GM12864 (cell line): ENCODE data around the gene C7.

ENCODE experiments used
- DNase-seq: peaks from one replicate; pipeline ENCODE4 v3.0.0-alpha.2; 2011; ENCODE audit warnings: low read depth
- H3K4me3 ChIP-seq: 2 replicates; pipeline ENCODE4 v1.5.1; 2011; ENCODE audit warnings: mild to moderate bottlenecking, low read depth, low read length, control low read depth
- TF ChIP-seq, protein P1 (sequence below): IDR thresholded peaks from 2 replicates; pipeline ENCODE4 v1.5.1; 2011; ENCODE audit warnings: low read depth, mild to moderate bottlenecking, moderate library complexity, low read length, control low read depth, inconsistent platforms; ENCODE audit errors: missing control alignments

C7 gene

DNA sequence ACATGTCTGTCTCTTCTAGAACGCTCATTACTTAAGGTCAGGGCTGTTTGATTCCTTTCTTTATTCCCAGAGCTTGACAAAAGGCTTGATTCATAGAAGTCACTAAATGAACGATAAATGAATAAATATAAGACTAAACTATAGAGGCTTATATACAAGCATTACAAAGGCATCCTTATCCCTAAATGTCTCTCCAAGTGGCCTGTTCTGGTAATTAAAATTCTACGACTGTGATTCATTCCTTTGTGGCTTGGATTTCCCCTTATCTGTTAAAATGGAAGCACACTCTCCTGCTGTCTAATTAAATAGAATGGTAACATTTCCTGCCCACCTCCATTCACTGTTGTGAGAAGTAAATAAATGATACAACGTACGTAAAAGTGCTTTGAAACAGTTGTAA is 49.5 kb downstream of the C7 start:
- H3K4me3 ChIP-seq = no peak overlapping the region
- no peak for DNase-seq
- TF ChIP-seq, protein P1, sequence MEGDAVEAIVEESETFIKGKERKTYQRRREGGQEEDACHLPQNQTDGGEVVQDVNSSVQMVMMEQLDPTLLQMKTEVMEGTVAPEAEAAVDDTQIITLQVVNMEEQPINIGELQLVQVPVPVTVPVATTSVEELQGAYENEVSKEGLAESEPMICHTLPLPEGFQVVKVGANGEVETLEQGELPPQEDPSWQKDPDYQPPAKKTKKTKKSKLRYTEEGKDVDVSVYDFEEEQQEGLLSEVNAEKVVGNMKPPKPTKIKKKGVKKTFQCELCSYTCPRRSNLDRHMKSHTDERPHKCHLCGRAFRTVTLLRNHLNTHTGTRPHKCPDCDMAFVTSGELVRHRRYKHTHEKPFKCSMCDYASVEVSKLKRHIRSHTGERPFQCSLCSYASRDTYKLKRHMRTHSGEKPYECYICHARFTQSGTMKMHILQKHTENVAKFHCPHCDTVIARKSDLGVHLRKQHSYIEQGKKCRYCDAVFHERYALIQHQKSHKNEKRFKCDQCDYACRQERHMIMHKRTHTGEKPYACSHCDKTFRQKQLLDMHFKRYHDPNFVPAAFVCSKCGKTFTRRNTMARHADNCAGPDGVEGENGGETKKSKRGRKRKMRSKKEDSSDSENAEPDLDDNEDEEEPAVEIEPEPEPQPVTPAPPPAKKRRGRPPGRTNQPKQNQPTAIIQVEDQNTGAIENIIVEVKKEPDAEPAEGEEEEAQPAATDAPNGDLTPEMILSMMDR = no peak

GRCh38 chr5:40960037-40960436 is 50.7 kb downstream of the C7 start:
- no peak overlapping the region for H3K4me3 ChIP-seq
- TF ChIP-seq, protein P1 = no peak
- DNase-seq = no peak

- TF ChIP-seq, protein P1 = no peak
- no peak overlapping the region for H3K4me3 ChIP-seq
- DNase-seq = no peak
Measured at GRCh38 chr5:40962207-40962955, 53.1 kb downstream of the C7 start.

DNA sequence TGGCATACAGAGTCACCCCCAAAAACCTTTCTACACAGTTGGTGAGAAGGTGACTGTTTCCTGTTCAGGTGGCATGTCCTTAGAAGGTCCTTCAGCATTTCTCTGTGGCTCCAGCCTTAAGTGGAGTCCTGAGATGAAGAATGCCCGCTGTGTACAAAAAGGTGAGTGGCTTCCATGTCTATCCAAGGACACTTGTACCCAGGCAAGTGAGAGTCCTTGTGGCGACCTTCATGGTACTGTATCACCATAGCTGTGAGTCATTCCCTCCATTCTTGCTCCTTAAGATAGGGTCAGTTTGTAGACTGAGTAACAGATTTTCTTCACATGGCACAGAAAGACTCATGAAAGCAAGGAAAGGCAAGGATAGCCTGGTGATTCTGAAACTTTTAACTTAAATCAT is 63.1 kb downstream of the C7 start:
- no peak for DNase-seq
- no peak overlapping the region for H3K4me3 ChIP-seq
- TF ChIP-seq, protein P1 = no peak

DNA sequence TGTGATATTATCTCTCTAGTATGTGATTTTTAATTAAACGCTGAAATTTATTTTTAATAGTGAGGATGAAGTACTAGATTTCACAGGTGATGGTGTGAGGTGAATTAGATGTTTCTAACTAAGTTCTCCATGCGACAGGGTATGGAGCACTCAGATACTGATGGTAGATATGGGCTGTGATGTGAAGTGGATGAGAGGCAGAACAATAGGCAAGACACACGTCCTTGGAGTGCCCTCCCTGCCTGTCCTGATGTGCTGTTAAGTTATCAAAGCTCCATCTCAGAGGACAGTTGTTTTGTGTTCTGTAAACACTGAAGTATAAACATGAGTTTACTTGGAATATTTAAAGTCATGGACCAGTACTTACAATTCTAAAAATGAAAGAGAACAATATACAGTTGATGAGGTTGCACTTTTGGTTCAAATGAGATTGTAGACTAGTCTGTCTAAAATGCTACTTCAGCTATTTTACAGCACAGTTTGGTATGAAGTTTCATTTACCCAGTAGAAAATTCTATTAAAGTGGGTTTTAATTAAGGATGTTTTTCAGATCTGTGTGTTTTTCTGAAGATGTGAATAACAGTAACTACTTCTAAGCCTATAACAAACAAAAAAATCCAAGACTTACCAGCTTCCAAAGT is 64.2 kb downstream of the C7 start:
- H3K4me3 ChIP-seq = no peak overlapping the region
- TF ChIP-seq, protein P1 = no peak
- no peak for DNase-seq

- DNase-seq = no peak
- TF ChIP-seq, protein P1 = no peak
- no peak overlapping the region for H3K4me3 ChIP-seq
Measured at GRCh38 chr5:40976041-40976440, 66.7 kb downstream of the C7 start.
